SK-N-MC (cell line): Measurements from ENCODE around the gene CAMK1D.

Experiments
- DNase-seq: peaks from one replicate; pipeline ENCODE4 v3.0.0-alpha.2; 2011; ENCODE audit warnings: low read depth, low spot score
- H3K27ac ChIP-seq: fragments of 200-600 bp; sonication (generic); 2 replicates; pipeline ENCODE4 v1.5.1; 2016; ENCODE audit warnings: mixed run types
- H3K36me3 ChIP-seq: fragments of 200-600 bp; sonication (generic); 2 replicates; pipeline ENCODE4 v1.6.1; 2017; ENCODE audit warnings: antibody characterized with exemption, low read length, mixed read lengths; ENCODE audit not compliant: insufficient read depth
- H3K4me3 ChIP-seq: fragments of 200-600 bp; sonication (generic); 2 replicates; pipeline ENCODE4 v1.5.1; 2016
- H3K9ac ChIP-seq: fragments of 200-600 bp; sonication (generic); 2 replicates; pipeline ENCODE4 v1.8.0; 2017; ENCODE audit warnings: mixed run types, mixed read lengths; ENCODE audit not compliant: insufficient read length
- H3K9me3 ChIP-seq: fragments of 200-600 bp; sonication (generic); 2 replicates; pipeline ENCODE4 v1.6.1; 2017; ENCODE audit warnings: low read depth, mild to moderate bottlenecking, antibody characterized with exemption, low read length, moderate library complexity, mixed read lengths
- EZH2 ChIP-seq: fragments of 200-600 bp; sonication (generic); IDR thresholded peaks from one replicate; pipeline ENCODE4 v1.6.1; 2017; ENCODE audit warnings: antibody characterized with exemption
- FOXP2 ChIP-seq: optimal IDR thresholded peaks from 2 replicates; pipeline ENCODE3; 2011; ENCODE audit warnings: mild to moderate bottlenecking, moderate library complexity; ENCODE audit not compliant: insufficient read depth; ENCODE audit errors: extremely low read length, control extremely low read depth
- POLR2AphosphoS5 ChIP-seq: IDR thresholded peaks from 2 replicates; pipeline ENCODE4 v1.6.1; 2012; ENCODE audit warnings: mild to moderate bottlenecking, low read depth, low read length, borderline replicate concordance

CAMK1D gene

DNA sequence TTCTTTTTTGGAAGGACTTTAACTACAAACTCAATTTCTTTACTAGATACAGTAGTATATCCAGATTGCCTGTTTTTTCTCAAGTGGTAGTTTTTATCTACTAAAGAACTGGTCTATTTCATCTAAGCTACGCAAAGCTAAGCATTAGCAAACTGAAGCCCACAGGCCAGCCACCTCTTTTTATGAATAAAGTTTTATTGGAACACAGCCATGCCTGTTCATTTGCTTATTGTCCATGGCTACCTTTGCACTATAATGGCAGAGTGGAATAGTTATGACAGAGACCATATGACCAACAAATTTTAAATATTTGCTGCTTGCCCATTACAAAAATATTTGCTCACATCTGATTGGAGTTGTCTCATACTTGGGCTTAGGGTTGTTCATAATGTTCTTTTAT is 168.7 kb downstream of the CAMK1D start:
- Histone ChIP-seq H3K9me3 (no peaks in the 10 kb centered on the region), H3K27ac (no peak overlapping the region), H3K9ac (no peak overlapping the region), H3K36me3 (no peaks in the 10 kb centered on the region), H3K4me3 (no peak overlapping the region)
- DNase-seq, result no peak
- TF ChIP-seq POLR2AphosphoS5, result no peak
- TF ChIP-seq FOXP2, result no peak
- TF ChIP-seq EZH2, result no peak

DNA sequence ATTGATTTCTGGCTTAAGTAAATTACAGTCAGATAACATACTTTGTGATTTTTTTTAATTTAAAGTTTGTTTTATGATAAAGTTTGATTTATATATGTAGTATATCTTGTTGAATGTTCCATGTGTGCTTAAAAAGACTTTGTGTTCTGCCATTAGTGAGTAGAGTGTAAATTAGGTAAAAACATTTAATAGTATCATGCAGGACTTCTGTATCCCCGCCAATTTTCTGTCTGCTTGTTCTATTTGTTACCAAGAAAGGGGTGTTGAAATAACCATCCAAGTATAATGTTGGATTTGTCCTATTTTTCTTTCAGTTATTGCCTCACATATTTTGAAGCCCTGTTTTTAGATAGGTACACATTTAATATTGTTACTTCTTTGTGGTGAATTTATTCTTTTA is 172.1 kb downstream of the CAMK1D start:
- Histone ChIP-seq H3K36me3 (no peaks in the 10 kb centered on the region), H3K9ac (no peak overlapping the region), H3K9me3 (no peaks in the 10 kb centered on the region), H3K27ac (no peak overlapping the region), H3K4me3 (no peak overlapping the region)
- no peak for DNase-seq
- TF ChIP-seq EZH2 (no peak), FOXP2 (no peak), POLR2AphosphoS5 (no peak)

DNA sequence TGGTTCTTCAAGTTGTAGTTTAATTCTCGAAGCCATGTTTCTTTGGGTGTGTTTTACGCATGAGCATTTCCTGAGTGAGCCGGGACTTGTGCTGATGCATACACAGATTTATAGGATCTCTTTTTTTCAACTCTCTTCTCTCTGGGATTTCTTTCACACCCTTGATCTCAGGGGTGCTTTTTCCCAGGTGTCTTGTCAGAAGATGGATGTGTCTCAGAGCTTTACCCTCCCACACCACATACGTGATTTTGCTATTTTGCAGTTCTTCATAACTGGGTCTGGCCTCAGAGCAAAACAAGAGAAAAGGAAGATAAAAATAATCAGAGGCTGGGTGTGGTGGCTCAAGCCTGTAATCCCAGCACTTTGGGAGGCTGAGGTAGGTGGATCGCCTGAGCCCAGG is 177.0 kb downstream of the CAMK1D start:
- Histone ChIP-seq H3K36me3 (no peaks in the 10 kb centered on the region), H3K9ac (no peak overlapping the region)

DNA sequence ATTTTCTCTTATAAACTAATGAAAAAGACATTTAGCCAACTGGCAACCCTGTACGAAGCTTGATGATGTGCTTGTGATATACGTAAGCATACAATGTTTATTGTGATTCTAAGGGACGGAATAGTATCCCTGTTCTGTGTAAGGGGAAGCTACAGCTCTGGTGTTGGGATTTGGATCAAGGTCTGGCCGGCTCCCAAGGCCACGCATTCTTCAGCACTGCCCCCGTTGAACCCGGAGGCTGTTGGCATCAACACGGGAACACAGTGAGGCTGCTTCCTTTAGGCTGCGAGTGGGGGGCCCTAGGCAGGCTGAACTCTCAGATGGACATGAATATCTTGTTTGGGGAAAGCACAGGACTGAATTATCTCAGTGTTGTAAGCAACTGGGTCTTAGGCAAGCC is 180.6 kb downstream of the CAMK1D start:
- no peak overlapping the region for H3K4me3 ChIP-seq
- no peak overlapping the region for H3K9ac ChIP-seq
- H3K36me3 ChIP-seq, result no peaks in the 10 kb centered on the region
- TF ChIP-seq POLR2AphosphoS5 (no peak), FOXP2 (no peak), EZH2 (no peak)
- H3K9me3 ChIP-seq, result no peaks in the 10 kb centered on the region
- no peak for DNase-seq
- H3K27ac ChIP-seq, result no peak overlapping the region

More for the DNA sequence above, 177.0 kb downstream of the CAMK1D start:
- H3K27ac ChIP-seq, result no peak overlapping the region
- DNase-seq, result no peak
- no peak overlapping the region for H3K4me3 ChIP-seq
- no peaks in the 10 kb centered on the region for H3K9me3 ChIP-seq
- TF ChIP-seq FOXP2 (no peak), POLR2AphosphoS5 (no peak), EZH2 (no peak)

DNA sequence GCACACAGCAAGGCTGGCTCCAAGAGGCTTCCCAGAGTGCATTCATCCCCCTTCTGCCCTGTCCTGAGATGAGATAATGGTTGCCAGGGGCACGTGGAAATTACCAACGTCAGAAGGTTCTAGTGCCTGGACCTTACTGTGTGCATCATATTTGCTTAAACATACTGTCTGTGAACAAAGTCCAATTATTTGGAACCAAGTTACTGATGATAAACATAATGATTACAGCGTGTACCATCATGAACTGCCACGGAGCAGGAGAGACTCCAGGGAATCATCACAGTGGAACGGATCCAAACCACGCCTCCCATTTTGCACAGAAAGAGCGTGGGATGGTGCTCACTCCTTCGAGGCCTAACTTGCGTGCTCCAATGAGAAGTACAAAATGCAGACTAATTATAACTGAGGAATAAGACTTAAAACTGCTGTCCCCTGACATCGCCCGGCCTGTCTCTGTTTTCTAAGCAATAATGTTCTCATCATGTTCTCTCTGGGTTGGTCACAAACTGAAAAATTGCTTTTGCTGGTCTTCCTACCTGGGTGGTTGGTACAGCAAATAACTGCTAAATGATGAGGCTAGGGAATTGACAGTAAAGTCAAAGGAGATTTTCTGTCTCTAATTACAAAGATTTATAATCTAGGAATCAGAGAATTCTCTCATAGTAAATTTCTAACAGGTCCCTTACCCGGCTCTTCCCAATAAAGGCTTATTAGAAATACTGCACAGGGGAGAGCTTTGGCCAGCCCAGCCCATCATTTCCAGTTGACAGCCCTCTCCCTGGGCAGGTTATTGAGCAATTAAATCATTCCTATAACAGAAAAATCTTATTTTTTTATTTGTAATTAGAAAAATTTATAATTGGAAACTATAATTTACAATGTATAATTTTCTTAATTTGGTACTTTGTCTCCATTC is 182.2 kb downstream of the CAMK1D start:
- H3K9ac ChIP-seq, result no peak overlapping the region
- DNase-seq, result no peak
- H3K4me3 ChIP-seq, result no peak overlapping the region

DNA sequence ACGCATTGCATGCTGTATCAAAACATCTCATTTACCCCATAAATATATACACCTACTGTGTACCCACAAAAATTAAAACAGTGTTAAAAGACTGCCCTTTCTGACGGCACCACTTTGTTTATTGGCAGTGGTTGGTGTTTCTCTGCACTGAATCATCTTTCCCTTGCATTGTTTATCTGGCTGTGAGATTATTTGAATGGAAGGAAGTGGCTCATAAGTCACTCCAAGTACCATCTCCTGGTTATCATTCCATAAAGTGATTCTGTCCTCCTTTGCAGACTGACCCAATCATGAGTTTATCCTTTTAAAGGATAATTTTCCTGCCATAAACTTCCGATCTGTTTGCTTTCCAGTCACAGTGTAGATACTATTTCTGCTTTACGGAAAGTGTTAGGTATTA is 183.8 kb downstream of the CAMK1D start:
- H3K4me3 ChIP-seq, result no peak overlapping the region
- no peaks in the 10 kb centered on the region for H3K36me3 ChIP-seq
- no peak overlapping the region for H3K27ac ChIP-seq
- no peak overlapping the region for H3K9ac ChIP-seq
- no peaks in the 10 kb centered on the region for H3K9me3 ChIP-seq
- TF ChIP-seq POLR2AphosphoS5 (no peak), FOXP2 (no peak), EZH2 (no peak)
- DNase-seq, result no peak

More for the DNA sequence above, 182.2 kb downstream of the CAMK1D start:
- no peak overlapping the region for H3K27ac ChIP-seq
- TF ChIP-seq FOXP2 (no peak), EZH2 (no peak), POLR2AphosphoS5 (no peak)
- no peaks in the 10 kb centered on the region for H3K9me3 ChIP-seq
- no peaks in the 10 kb centered on the region for H3K36me3 ChIP-seq

DNA sequence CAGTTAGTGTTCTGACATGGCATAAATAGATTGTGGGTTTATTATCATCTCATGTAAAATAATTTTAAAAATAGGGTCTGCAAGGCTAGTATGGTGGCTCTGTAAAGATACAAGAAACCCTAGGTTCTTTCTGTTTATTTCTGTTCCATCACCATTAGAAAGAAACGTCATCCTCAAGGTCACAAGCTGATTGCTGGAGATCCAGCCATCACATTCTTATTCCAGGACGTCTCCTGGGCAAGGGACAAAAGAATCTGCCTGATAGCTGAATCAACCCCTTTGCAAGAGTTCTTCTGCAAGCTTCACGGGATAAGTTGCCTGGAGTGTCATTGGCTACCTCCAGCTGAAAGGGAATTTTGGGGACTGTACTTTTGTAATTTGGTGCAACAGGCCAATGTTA is 184.4 kb downstream of the CAMK1D start:
- Histone ChIP-seq H3K4me3 (no peak overlapping the region), H3K9ac (no peak overlapping the region), H3K27ac (no peak overlapping the region), H3K36me3 (no peaks in the 10 kb centered on the region), H3K9me3 (no peaks in the 10 kb centered on the region)
- no peak for DNase-seq
- TF ChIP-seq EZH2 (no peak), FOXP2 (no peak), POLR2AphosphoS5 (no peak)

DNA sequence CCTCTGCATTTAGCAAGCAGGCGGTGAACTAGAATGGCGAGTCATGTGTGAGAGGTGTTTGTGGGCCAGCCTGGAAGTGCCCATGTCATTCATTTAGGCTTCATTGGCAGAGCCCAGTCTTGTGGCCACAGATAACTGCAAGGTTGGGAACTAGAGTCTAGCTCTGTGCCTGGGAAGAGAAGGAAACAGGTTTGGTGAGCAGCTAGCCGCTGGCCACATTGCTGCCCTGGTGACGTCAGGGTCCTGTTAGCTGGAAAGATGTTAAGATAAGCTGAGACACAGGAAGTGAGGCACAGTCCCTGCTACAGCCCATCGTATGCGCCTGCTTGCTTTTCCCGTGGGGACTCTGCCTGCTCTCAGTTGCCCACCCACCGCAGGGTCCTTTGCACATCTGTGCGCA is 185.5 kb downstream of the CAMK1D start:
- no peak for TF ChIP-seq POLR2AphosphoS5
- TF ChIP-seq FOXP2, result no peak
- TF ChIP-seq EZH2, result no peak
- no peaks in the 10 kb centered on the region for H3K36me3 ChIP-seq
- no peak overlapping the region for H3K9ac ChIP-seq
- H3K4me3 ChIP-seq, result no peak overlapping the region
- no peaks in the 10 kb centered on the region for H3K9me3 ChIP-seq
- no peak overlapping the region for H3K27ac ChIP-seq
- DNase-seq, result no peak

DNA sequence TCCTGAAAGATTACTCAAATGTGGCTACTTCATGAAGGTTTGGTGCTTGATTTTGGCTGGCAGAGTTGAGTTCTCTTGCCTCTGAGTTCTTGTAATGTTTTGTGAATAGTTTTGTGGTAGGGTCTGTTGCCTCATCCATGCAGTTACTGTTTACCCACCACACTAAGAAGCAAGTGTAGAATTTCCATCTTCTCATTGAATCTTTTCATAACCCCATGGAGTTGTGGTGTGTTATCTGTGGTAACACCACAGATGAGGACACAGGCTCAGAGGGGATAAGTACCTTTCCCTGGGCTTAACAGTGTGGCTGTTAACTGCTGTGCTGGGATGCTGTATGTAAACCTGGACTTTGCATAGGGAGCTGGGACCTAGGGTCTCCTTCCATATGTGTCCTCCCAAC is 186.3 kb downstream of the CAMK1D start:
- no peak for DNase-seq
- Histone ChIP-seq H3K4me3 (no peak overlapping the region), H3K9ac (no peak overlapping the region), H3K27ac (no peak overlapping the region), H3K9me3 (no peaks in the 10 kb centered on the region), H3K36me3 (no peaks in the 10 kb centered on the region)
- TF ChIP-seq POLR2AphosphoS5 (no peak), EZH2 (no peak), FOXP2 (no peak)
